Activated CD8-positive, alpha-beta memory T cell treated with anti-CD3 and anti-CD28 coated beads for 48 hours (primary cell): Measurements from ENCODE around the gene ACTR1A.

Source experiments
- DNase-seq, 3 experiments: peaks; one replicate each; pipeline ENCODE4 v3.0.0-alpha.2; 2020; ENCODE audit warnings: low read depth in 2 of 3, low spot score in 2 of 3

Gene ACTR1A

DNA sequence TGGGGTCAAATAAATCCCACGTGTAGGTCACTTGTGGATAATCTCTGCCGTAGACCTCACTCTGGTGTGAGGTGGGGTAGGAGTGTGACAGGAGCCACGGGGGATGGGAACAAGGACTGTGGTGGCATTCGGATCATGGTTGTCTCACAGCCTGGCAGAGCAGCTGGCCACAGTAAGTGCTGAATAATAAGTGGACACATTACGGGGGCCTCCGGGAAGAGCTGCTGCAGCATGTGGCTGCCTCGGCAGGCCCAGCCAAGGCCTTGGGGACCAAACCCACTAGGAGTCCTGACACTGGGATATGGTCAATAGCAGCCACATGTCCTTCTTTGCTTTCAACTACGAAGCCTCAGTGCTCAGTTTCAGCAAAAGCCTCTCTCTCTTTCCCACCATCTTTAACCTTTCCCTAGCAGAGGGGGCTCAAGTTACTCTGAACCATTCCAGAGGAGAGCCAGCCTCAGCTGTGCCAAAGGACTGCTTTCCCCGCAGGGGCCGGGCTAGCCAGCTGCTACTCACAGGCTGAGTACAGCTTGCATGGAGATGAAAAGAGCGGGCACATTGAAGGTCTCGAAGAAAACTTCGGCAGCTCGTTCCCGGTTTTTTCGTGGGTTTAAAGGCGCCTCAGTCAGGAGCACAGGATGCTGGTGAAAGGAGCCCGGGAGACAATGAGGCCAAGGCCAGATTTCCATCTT is 17.3 kb downstream of the ACTR1A start:
- no peak for DNase-seq

DNA sequence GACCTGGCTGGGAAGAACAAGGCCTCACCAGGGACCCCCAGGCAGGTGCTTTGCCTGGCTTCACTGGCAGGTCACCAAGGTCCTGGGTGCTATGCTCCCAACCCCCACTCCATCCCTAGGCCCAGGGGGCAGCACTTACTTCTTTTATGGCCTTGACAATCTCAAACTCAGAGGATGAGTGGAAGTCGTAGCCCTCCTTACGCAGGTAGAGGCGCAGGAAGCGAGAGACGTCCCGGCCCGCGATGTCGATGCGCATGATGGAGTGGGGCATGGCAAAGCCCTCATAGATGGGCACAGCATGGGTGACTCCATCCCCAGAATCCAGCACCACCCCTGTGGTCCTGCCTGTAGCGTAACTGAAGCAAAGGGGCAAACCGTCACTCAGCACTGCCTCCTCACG is 18.5 kb downstream of the ACTR1A start:
- no peak for DNase-seq

- DNase-seq = no peak
Measured at GRCh38 chr10:102480396-102480795, 22.1 kb downstream of the ACTR1A start.

GRCh38 chr10:102479651-102480050 is 22.9 kb downstream of the ACTR1A start:
- no peak for DNase-seq

GRCh38 chr10:102476466-102477141 is 25.9 kb downstream of the ACTR1A start:
- DNase-seq = no peak

DNA sequence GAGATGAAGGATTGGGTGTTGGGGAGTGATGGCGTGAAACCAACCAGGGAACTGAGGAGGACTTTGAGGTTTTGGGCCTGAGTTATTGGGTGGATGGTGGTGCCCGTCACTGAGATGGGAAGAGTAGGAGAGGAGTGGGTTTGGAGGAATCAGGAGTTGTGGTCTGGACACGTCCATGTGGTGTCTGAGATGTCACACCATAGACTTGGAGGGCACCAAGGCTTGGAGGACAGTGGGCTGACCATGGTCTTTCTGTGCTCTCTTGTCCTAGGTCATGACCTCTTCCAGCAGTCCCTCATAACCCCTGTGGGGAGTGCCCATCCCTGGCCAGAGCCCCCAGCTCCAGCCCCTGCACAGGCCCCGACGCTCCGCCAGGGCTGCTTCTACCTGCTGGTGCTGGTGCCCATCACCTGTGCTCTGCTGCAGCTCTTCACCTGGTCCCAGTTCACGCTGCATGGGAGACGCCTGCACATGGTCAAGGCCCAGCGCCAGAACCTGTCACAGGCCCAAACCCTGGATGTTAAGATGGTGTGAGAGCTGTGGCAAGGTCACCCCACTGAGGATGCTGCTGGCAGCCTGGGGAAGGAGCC is 27.0 kb downstream of the ACTR1A start:
- DNase-seq = no peak

GRCh38 chr10:102473445-102474331 is 28.8 kb downstream of the ACTR1A start:
- DNase-seq = no peak

GRCh38 chr10:102470579-102471546 is 31.6 kb downstream of the ACTR1A start:
- DNase-seq = no peak

- DNase-seq = no peak
Measured at GRCh38 chr10:102468683-102469082, 33.8 kb downstream of the ACTR1A start.

DNA sequence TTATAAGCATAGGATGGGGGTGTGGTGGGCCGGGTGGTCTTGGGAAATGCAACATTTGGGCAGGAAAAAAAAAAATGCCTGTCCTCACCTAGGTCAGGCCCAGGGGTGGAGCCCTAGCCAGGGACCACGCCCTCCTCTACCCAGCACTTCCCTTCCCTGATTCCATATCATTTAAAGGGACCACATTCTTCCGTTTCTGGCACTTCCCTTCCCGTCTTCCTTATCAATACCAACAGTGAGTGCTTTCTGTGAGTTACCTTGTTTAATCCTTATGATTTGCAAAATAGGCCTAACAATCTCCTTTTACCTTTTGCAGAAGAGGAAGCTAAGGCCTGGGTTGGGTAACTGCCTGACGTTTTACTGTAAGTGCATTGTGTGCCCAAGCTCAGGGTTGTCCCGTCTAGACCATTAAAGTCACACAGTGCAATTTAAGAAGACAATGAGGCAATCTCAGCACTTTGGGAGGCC is 34.5 kb downstream of the ACTR1A start:
- no peak for DNase-seq

DNA sequence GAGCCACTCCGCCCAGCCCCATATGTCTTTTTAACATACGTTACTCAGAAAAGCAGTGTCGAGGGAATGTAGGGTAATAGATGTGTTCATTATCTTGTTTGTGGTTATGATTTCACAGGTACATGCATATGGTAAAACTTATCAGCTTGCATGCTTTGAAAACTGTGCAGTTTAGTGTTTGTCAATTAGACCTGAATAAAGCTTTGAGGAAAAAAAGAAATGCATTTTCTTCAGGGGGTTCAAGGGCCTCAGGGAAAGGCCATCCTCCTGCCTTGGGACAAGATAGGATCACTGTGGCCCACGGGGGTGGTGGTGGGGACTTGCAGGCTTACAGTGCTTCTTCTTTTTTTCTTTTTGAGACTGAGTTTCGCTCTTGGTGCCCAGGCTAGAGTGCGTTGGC is 35.2 kb downstream of the ACTR1A start:
- no peak for DNase-seq

DNA sequence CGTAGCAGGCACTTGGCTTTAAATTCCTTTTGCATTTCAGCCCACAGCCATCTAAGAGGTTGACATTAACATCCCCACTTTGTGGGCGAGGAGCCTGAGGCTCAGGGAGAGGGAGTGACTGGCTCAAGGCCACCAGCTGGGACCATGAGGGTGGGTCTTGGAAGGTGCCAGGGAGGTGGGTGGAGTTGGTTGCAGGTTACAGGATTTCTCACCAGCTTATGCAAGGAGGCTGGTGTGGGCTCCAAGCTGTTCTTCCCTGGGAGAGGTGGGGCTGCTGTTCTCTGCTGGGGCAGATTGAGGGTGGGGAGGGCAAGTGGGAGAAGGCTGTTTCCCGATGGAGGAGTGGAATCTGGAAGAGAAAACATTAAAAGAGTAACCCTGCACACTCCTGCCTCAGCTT is 37.0 kb downstream of the ACTR1A start:
- DNase-seq = no peak

GRCh38 chr10:102463983-102464382 is 38.5 kb downstream of the ACTR1A start:
- DNase-seq = no peak

DNA sequence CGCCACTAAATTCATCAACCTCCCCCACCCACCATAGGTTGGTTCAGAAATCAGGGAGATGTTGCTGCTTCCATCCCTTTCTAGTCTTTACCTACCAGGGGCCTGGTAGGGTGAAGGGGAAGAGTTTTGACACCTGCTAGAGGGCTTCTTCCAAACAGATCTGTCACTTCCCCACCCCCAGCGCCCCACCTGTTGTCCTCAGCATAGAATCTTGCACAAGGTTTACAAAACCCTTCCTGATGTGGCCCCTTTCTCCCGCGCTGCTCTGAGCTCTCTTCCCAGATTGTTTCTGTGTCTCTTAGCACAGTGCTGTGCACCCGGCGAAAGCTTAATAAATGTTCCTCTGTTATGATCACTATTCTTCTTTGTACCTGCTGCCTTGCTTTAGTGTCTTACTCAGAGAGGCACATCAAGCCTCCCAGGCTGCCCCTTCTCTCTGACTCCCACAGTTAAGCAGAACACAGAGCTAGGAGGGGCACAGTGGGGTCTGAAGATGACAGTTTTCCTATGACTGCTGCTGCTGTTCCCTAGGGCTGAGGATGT is 39.9 kb downstream of the ACTR1A start:
- no peak for DNase-seq

DNA sequence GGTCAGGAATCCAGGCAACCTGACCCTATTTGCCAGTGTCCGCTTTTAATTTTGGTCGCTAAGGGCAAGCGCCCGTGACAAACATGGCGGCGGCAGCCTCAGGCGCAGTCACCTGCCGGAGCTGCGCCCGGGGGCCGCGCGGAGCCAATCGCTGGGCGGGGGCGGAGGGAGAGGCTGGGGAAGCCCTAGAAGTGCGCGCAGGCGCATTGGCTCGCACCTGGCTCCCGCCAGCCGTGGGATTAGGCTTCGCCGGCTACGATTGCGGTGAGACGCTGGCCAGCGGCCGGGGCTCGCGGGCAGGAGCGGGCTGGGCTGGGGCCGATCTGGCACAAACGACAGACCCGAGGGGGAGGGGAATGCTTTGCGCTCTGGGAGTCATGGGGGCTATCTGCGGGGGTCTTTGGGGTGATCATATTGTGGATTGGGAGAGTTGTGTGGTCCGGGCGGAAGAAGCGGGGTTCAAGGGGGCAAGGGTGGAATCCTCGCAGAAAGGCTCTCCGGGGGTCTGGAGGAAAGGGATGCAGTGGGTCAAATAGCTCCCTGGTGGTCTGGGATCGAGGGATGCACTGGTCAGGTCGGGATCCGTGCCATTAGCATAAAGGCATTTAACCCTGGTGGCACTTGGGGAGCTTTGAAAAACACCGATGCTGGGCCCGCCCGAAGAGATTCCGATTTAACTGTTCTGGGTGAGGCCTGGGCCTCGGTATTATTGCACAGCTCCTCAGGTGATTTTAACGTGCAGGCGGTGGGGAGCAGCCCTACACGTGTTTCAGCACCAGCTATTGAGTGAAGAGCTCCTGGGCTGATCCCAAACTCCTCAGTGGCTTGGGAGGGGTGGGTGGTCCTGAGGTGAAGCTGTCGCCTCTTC is 41.1 kb downstream of the ACTR1A start:
- DNase-seq = peak; percentile 75 to 85 (median 83)

- no peak for DNase-seq
Measured at GRCh38 chr10:102460836-102461186, 41.7 kb downstream of the ACTR1A start.

GRCh38 chr10:102458656-102459055 is 43.9 kb downstream of the ACTR1A start:
- DNase-seq = no peak

DNA sequence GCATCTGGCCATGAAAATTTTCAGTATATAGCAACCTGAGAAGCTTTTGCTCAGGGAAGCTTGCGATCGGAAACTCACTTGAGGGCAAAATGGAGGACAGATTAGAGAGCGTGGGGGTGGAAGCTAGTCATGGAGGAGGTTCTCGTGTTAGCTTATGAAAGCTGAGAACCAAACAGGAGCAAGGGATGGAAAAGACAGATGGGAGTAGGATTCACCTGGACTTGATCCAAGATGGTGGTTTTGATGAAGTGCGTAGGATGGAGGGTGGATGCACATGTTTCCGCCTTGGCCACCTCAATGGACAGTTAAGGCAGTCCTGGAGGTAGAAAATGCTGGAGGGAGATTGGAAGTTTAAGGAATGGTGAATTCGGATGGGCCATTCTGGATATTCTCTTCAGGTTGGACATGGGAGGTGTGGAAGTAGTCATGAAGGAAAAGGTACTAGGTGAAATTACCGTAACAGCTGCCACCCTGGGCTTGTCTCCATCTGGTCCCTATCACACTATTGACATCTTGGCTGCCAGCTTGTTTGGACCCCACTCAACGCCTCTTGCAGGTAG is 44.8 kb downstream of the ACTR1A start:
- no peak for DNase-seq
